Urinary bladder (tissue), 4 donors: ENCODE measurements around the gene TARS1. TPM values are rescaled to one million over a fixed set of nuclear protein-coding genes. Genes with fewer than 3 reads are reported as not detected.

ENCODE experiments used
- DNase-seq: peaks from one replicate; pipeline ENCODE4 v3.0.0-alpha.2; 2015; ENCODE audit errors: extremely low spot score
- H3K27ac ChIP-seq: one replicate; pipeline ENCODE4 v1.5.1; 2013; ENCODE audit warnings: low read depth, mild to moderate bottlenecking, moderate library complexity
- H3K36me3 ChIP-seq: one replicate; pipeline ENCODE4 v1.6.1; 2013; ENCODE audit warnings: mild to moderate bottlenecking, moderate library complexity; ENCODE audit not compliant: insufficient read depth
- H3K4me1 ChIP-seq: one replicate; pipeline ENCODE4 v1.6.1; 2013; ENCODE audit warnings: mild to moderate bottlenecking, moderate library complexity; ENCODE audit not compliant: insufficient read depth
- H3K4me3 ChIP-seq: one replicate; pipeline ENCODE4 v1.5.1; 2013; ENCODE audit warnings: low read depth, low read length
- WGBS: extraction: QIAGEN DNeasy Blood & Tissue Kit; methylation state at CpG from one replicate; pipeline ENCODE4 v1.1.7; 2013; 5-methylcytosine and 5-hydroxymethylcytosine counted together
- polyA plus RNA-seq: library from polyadenylated mRNA; stranded (reverse); fragments of 200-250 nt; gene quantifications from one replicate; pipeline ENCODE4 v1.2.3, GENCODE V29; 2013
- total RNA-seq: library from RNA; depleted of rRNA; stranded (reverse); fragments of >200 nt; gene quantifications from one replicate; pipeline ENCODE4 v1.2.3, GENCODE V29; 2014
- donor health status: healthy with polysubstance abuse.
- donor health status: healthy.

The TARS1 gene
- total and polyA plus RNA-seq, 2 donors, result 65.4 to 115 TPM

DNA sequence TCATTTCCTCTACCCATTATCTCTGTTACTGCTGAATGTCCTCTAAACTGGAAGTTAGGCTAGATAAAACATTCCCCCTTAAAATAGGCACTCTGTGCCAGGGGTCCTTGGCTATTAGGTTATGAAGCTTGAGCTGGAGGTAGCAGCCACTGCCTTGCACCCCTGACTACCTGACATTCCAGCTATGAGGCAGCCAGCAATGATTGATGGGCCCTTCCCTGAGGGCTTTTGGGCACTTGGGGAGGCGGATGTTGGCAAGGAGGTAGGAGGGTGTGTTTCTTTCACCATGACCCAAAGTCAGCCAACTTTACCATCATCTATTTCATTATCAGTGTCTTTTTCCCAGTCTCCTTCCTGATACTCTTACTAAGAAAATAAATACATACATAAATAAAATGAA lies 17.1 kb downstream of the TARS1 start:
- peaks cover 3% of the 10 kb centered on the region for H3K36me3 ChIP-seq
- no peaks in the 10 kb centered on the region for H3K4me1 ChIP-seq
- no peak overlapping the region for H3K4me3 ChIP-seq
- no peak for DNase-seq
- 95% methylated on average over 1 of the region's 1 CpG for WGBS
- H3K27ac ChIP-seq, result no peak overlapping the region

DNA sequence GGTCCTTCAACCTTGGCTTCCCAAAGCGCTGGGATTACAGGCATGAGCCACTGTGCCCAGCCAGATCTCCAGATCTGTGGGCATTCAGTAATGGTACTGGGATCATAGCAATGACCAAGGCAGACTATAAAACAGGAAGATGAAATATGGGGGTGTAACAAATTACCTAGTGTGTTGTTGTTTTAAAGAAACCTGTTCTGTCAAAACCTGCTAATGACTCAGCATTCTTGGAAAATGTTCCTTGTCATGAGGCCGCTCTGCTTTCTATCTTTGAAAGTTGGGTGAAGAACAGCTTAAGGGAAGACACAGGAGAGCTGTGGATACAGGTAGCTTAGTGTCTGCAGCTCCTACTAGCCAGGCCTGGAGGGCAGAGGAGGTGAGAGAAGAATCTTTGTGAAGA lies 19.4 kb downstream of the TARS1 start:
- Histone ChIP-seq H3K27ac (no peak overlapping the region), H3K4me3 (no peak overlapping the region), H3K36me3 (peaks cover 6% of the 10 kb centered on the region), H3K4me1 (no peaks in the 10 kb centered on the region)
- no peak for DNase-seq
- WGBS, result over 99% methylated on average over 2 of the region's 2 CpGs

DNA sequence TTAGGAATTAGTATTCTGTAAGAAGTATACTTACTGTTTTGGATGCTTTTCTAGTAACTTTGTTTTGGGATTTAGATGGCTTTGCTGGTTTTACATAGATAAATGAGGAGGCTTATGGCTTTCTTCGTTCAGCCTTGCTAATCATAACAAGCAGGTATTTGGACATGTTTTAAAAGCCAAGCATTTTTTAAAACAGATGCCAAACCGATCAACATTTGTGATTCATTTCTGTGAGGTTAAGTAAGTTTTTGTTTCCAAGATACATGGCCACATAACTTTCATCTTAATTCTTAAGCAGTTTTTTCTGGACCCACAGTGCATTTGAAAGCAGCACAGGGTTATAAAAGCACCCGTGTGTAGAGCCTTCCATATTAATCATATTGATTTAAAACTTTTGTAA lies 21.7 kb downstream of the TARS1 start:
- Histone ChIP-seq H3K4me1 (no peaks in the 10 kb centered on the region), H3K27ac (no peak overlapping the region), H3K36me3 (peaks cover 6% of the 10 kb centered on the region), H3K4me3 (no peak overlapping the region)
- DNase-seq, result no peak
- WGBS, result 76% methylated on average over 3 of the region's 3 CpGs

DNA sequence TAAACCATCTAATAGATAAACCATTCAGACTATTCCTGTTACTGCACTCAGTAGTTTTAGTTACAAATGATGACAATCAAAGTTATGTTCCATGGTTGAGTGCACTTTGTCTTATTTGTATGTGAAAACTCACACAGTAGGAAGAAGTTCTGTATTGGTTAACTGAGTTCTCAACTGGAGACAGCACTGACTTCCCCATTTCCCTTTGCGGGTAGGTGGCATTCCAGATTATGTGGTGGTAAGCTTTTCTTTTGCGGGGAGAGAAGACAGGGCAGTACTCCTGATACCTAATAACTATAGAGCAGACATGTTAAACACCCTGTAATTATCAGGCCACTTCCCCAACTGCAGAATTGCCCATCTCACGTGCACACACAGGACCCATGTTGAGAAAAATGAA lies 24.4 kb downstream of the TARS1 start:
- Histone ChIP-seq H3K4me3 (no peak overlapping the region), H3K36me3 (peaks cover 5% of the 10 kb centered on the region)

DNA sequence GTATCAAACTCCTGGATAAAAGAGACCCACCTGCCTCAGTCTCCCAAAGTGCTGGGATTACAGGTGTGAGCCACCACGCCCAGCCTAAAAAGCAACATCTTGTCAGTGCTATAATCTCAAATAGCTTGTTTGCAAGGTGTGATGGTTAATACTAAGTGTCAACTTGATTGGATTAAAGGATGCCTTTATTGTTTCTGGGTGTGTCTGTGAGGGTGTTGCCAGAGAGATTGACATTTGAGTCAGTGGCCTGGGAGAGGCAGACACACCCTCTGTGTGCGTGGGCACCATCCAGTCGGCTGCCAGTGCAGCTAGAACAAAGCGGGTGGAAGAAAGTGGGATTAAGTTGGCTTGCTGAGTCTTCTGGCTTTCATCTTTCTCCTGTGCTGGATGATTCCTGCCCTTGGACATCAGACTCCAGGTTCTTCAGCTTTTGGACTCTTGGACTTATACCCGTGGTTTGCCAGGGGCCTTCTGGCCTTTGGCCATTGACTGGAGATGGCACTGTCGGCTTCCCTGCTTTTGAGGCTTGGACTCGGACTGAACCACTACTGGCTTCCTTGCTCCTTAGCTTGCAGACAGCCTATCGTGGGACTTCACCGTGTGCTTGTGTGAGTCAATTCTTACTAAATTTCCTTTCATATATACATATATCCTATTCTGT lies 28.1 kb downstream of the TARS1 start:
- WGBS, result 86% methylated on average over 9 of the region's 9 CpGs
- no peaks in the 10 kb centered on the region for H3K4me1 ChIP-seq
- H3K4me3 ChIP-seq, result no peak overlapping the region
- H3K27ac ChIP-seq, result no peak overlapping the region
- H3K36me3 ChIP-seq, result peaks cover 2% of the 10 kb centered on the region
- DNase-seq, result no peak

More for the DNA sequence above, 24.4 kb downstream of the TARS1 start:
- 94% methylated on average over 3 of the region's 3 CpGs for WGBS
- Histone ChIP-seq H3K27ac (no peak overlapping the region), H3K4me1 (no peaks in the 10 kb centered on the region)
- DNase-seq, result no peak

DNA sequence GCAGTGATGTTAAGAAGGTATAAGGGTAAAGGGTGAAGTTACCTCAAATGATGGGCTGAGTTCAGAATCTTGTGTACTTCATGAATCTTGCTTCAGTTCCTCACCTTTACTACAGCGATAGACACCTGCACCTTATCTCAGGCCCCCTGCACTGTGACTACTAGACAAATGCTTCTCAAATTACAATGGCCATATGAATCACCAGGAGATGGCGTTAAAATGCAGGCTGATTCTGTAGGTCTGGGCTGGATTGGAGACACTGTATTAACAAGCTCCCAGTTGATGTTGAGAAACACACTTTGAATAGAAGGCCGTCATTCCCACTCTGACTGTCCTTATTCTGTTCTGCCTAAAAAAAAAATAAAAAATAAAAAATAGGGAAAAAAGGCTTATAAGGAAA lies 29.8 kb downstream of the TARS1 start:
- Histone ChIP-seq H3K4me3 (no peak overlapping the region), H3K4me1 (no peaks in the 10 kb centered on the region), H3K36me3 (peaks cover 1% of the 10 kb centered on the region), H3K27ac (no peak overlapping the region)
- WGBS, result 51% methylated on average over 3 of the region's 3 CpGs
- DNase-seq, result no peak

DNA sequence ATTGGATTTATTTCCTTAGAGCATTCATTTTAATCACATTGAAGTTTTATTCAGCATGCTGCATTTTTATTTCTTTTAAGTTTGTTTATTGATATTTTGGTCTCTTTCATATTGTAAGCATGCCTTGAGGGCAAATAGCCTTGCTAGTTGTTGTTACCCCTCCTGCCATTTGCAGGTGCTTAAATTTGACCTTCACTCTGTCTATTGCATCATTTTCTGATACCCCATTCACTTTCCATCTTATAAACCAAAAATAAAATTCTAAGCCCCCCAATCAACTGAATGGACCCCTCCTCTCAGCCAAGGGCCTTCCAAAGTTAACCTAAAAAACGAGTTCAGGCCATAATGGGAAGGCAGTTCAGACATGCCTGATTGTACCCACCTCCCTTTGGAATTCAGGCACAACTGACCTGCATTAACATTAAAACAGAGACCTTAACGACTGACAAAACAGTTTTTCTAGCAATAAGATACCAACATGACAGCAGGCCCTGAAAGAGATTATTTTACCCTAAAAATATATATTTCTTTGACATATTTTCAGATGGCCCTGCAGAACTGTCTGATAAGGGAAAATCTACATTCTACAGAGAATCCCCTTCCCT lies 32.1 kb downstream of the TARS1 start:
- Histone ChIP-seq H3K27ac (no peak overlapping the region), H3K36me3 (peaks cover 1% of the 10 kb centered on the region), H3K4me1 (no peaks in the 10 kb centered on the region), H3K4me3 (no peak overlapping the region)
- WGBS, result 52% methylated on average over 2 of the region's 2 CpGs
- DNase-seq, result no peak

DNA sequence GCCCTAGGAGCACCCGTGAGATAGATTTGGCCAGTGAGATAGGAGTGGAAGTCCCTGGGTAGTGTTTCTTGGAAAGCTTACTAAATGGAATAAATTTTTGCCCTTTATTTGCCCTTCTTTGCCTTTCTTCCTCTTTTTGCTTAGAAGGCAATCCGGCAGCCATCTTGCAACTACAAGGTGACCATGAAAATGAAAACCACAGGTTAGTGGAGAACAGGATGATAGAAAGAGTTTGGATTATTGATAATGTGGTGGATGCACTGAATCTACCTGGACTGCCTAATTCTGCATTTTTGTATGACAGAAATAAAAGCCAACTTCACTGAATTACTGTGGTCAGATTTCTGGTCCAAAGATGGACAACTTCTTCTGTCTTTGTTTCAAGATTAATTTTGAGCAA lies 33.2 kb downstream of the TARS1 start:
- DNase-seq, result no peak
- Histone ChIP-seq H3K4me1 (no peaks in the 10 kb centered on the region), H3K27ac (no peak overlapping the region), H3K4me3 (no peak overlapping the region), H3K36me3 (peaks cover 1% of the 10 kb centered on the region)
- WGBS, result 94% methylated on average over 2 of the region's 2 CpGs

DNA sequence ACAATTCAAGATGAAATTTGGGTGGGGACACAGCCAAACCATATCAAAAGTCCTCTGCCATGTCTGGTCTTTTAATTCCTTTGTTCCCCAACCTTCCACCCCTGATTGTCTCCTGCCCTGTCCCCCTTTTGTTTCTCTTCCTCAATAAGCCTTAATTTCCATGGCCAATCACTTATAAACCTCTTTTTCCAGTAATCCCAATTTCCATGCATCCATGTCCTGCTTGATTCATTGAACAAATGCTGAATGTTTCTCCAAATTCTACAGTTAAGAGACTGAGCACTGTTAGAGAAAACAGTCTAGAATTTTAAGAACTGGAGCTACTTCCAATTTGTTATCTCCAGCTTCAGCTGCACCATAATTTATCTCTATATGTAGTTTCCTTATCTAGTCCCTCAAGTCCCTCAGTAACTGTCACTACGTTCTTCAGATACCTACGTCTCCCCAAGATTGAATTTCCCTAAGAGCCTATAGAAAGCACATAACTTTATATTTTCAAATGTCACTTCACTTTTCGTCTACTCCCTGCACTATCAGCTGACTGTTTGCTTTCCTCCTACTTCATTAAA lies 34.2 kb downstream of the TARS1 start:
- Histone ChIP-seq H3K36me3 (peaks cover 1% of the 10 kb centered on the region), H3K4me3 (no peak overlapping the region), H3K4me1 (no peaks in the 10 kb centered on the region), H3K27ac (no peak overlapping the region)
- 97% methylated on average over 3 of the region's 3 CpGs for WGBS
- no peak for DNase-seq

DNA sequence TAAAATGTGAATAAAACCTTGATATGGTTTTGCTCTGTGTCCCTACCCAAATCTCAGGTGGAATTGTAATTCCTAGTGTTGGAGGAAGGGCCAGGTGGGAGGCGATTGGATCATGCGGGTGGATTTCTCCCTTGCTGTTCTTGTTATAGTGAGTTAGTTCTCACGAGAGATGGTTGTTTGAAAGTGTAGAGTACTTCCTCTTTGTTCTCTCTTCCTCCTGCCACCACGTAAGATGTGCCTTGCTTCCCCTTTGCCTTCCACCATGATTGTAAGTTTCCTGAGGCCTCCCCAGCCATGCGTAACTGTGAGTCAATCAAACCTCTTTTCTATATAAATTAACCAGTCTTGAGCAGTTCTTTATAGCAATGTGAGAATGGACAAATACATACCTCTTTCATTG lies 34.9 kb downstream of the TARS1 start:
- Histone ChIP-seq H3K36me3 (peaks cover 1% of the 10 kb centered on the region), H3K27ac (no peak overlapping the region), H3K4me3 (no peak overlapping the region), H3K4me1 (no peaks in the 10 kb centered on the region)
- 87% methylated on average over 5 of the region's 5 CpGs for WGBS
- DNase-seq, result no peak

DNA sequence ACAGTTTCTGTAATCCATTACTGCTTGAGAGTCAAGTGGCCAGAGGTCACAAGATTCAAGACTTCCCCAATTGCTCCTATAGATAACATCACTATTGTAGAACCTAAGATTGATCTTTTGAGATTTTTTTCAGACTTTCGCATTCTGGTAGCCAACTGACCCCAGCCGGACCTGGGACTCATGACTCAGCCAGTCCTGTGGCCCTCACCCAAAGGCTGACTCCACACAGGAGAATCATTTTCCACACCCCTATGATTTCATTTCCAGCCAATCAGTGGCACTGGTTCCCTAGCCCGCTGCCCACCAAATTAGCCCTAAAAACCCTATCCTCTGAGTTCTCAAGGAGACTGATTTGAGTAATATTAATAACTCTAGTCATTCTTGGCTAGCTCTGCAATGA lies 36.2 kb downstream of the TARS1 start:
- Histone ChIP-seq H3K4me1 (no peaks in the 10 kb centered on the region), H3K36me3 (peaks cover 1% of the 10 kb centered on the region), H3K27ac (no peak overlapping the region), H3K4me3 (no peak overlapping the region)
- WGBS, result 93% methylated on average over 3 of the region's 3 CpGs
- no peak for DNase-seq

DNA sequence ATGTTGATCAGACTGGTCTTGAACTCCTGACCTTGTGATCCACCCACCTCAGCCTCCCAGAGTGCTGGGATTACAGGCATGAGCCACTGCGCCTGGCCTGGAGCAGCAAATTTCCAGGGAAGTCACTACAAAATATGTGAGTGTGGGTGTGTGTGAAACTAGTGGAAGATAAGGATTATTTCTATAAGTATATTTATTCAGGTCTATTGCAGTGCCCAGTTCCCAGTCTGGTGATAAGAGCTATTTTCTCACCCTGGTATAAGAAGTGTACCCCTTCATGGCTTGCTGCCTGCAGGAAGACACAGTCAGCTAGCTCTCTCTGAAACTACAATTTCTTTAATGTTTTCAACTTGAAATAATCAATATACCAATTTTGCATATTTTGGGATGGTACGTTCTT lies 37.1 kb downstream of the TARS1 start:
- H3K27ac ChIP-seq, result no peak overlapping the region
- 98% methylated on average over 2 of the region's 2 CpGs for WGBS
- no peak overlapping the region for H3K4me3 ChIP-seq
- DNase-seq, result no peak
- peaks cover 1% of the 10 kb centered on the region for H3K36me3 ChIP-seq
- no peaks in the 10 kb centered on the region for H3K4me1 ChIP-seq

DNA sequence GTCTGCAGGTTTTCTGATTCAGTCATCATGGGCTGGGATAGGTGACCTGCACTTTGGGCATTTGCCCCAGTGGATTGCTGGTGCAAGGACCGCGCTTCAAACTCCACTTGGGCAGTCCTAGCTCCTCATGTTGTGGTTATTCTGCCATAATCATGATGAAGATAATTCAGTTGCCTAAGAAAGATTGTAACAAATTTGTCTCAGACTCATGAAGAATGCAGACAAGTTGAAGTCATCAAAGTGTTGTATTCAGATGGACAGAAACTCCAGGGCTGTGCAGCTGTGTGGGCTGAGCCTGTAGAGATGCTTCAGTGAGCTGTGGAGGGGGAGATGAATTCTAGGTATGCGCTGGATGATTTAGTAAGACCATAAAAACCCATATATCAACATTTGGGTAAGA lies 38.5 kb downstream of the TARS1 start:
- no peak overlapping the region for H3K4me3 ChIP-seq
- H3K36me3 ChIP-seq, result peaks cover 1% of the 10 kb centered on the region
- WGBS, result over 99% methylated on average over 3 of the region's 3 CpGs
- H3K27ac ChIP-seq, result no peak overlapping the region
- no peak for DNase-seq
- H3K4me1 ChIP-seq, result no peaks in the 10 kb centered on the region

DNA sequence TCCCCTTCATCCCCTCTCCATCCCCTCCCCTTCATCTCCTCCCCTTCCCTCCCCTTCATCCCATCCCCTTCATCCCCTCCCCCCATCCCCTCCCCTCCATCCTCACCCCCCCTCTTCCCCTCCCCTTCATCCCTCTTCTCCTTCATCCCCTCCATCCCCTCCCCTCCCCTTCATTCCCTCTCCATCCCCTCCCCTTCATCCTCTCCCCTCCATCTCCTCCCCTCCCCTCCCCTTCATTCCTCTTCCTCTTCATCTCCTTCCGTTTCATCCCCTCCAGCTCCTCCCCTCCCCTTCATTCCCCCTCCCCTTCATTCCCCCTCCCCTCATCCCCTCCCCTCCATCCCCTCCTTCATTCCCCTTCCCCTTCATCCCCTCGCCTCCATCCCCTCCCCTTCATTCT lies 40.1 kb downstream of the TARS1 start:
- 77% methylated on average over 2 of the region's 2 CpGs for WGBS
- no peaks in the 10 kb centered on the region for H3K36me3 ChIP-seq
- H3K4me1 ChIP-seq, result no peaks in the 10 kb centered on the region
- DNase-seq, result no peak
- H3K27ac ChIP-seq, result no peak overlapping the region
- no peak overlapping the region for H3K4me3 ChIP-seq
